Nephron progenitor cell (in vitro differentiated cells): ENCODE measurements around the gene PGLYRP4.

Source experiments
- DNase-seq: peaks from one replicate; pipeline ENCODE4 v3.0.0; 2021
- H3K27ac Mint-ChIP-seq: 2 replicates; pipeline ENCODE4 v1.8.0; 2021; ENCODE audit warnings: mild to moderate bottlenecking, moderate library complexity, mixed read lengths
- H3K27me3 Mint-ChIP-seq: 2 replicates; pipeline ENCODE4 v1.8.0; 2021; ENCODE audit warnings: mild to moderate bottlenecking, low read depth, mixed read lengths; ENCODE audit not compliant: poor library complexity
- H3K36me3 Mint-ChIP-seq: 2 replicates; pipeline ENCODE4 v1.8.0; 2021; ENCODE audit warnings: low read depth, mixed read lengths
- H3K4me1 Mint-ChIP-seq: 2 replicates; pipeline ENCODE4 v1.8.0; 2021; ENCODE audit warnings: mixed read lengths
- H3K4me3 Mint-ChIP-seq: 2 replicates; pipeline ENCODE4 v1.8.0; 2021; ENCODE audit warnings: mild to moderate bottlenecking, moderate library complexity, mixed read lengths
- H3K9me3 Mint-ChIP-seq: 2 replicates; pipeline ENCODE4 v1.8.0; 2021; ENCODE audit warnings: mild to moderate bottlenecking, moderate library complexity, mixed read lengths
- TF ChIP-seq, protein P1 (sequence below): fragments of 200-600 bp; sonication (generic); IDR thresholded peaks from 2 replicates; pipeline ENCODE4 v1.5.0; 2021; ENCODE audit warnings: antibody characterized with exemption

PGLYRP4 gene

DNA sequence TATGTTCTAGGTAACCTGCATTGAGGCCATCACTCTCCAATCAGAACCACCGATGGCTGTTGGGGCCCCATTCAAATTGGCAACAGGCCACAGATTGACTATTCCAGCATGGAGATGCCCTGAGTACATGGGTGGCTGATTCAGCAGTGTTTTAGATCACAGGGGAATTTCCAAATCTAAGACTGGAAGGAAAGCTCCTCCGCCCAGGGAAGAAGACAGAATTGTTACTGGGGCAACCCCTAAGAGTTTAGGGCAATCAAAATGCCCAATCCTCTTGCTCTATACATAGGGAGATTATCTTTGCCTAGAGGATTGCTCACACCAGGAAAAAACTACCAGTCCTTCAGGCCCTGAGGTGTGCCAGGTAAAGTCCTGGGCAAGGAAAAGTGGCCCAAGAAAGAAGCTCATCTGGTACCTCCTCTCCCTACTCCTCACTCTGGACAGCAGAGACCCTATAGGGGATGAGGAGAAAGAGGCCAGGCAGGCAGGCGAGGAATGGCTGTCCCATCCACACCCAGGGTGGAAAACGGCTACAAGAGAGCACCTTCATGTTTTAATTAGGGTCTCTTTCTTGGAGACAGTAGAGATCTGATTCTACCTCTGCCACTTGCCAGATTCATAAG, 36.4 kb upstream of the PGLYRP4 start:
- Mint-ChIP-seq H3K4me1 (no peaks in the 10 kb centered on the region), H3K36me3 (no peaks in the 10 kb centered on the region), H3K27me3 (peaks cover 19% of the 10 kb centered on the region), H3K9me3 (peaks cover 23% of the 10 kb centered on the region), H3K4me3 (no peak overlapping the region), H3K27ac (no peak overlapping the region)
- DNase-seq = no peak
- TF ChIP-seq, protein P1, sequence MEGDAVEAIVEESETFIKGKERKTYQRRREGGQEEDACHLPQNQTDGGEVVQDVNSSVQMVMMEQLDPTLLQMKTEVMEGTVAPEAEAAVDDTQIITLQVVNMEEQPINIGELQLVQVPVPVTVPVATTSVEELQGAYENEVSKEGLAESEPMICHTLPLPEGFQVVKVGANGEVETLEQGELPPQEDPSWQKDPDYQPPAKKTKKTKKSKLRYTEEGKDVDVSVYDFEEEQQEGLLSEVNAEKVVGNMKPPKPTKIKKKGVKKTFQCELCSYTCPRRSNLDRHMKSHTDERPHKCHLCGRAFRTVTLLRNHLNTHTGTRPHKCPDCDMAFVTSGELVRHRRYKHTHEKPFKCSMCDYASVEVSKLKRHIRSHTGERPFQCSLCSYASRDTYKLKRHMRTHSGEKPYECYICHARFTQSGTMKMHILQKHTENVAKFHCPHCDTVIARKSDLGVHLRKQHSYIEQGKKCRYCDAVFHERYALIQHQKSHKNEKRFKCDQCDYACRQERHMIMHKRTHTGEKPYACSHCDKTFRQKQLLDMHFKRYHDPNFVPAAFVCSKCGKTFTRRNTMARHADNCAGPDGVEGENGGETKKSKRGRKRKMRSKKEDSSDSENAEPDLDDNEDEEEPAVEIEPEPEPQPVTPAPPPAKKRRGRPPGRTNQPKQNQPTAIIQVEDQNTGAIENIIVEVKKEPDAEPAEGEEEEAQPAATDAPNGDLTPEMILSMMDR = no peak

DNA sequence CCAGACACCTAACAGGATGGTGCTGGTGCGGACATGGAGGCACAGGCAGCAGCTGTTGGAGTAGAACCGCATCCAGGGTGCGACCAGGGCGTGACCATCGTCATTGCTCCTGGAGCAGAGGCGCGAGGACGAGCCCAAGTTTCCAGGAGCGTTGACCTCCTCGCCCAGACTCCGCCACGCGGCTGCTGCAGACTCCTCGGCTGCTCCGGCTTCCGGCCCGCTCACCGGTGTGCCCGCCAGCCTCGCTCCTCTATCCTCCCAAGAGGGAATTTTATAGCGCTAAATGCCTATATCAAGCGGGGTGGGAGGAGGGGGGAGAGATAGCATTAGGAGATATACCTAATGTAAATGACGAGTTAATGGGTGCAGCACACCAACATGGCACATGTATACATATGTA, 32.1 kb upstream of the PGLYRP4 start:
- peaks cover 21% of the 10 kb centered on the region for H3K27me3 Mint-ChIP-seq
- DNase-seq = no peak
- H3K27ac Mint-ChIP-seq = no peak overlapping the region
- H3K4me1 Mint-ChIP-seq = no peaks in the 10 kb centered on the region
- TF ChIP-seq, protein P1 = no peak
- H3K36me3 Mint-ChIP-seq = no peaks in the 10 kb centered on the region
- H3K4me3 Mint-ChIP-seq = no peak overlapping the region
- peaks cover 43% of the 10 kb centered on the region for H3K9me3 Mint-ChIP-seq

DNA sequence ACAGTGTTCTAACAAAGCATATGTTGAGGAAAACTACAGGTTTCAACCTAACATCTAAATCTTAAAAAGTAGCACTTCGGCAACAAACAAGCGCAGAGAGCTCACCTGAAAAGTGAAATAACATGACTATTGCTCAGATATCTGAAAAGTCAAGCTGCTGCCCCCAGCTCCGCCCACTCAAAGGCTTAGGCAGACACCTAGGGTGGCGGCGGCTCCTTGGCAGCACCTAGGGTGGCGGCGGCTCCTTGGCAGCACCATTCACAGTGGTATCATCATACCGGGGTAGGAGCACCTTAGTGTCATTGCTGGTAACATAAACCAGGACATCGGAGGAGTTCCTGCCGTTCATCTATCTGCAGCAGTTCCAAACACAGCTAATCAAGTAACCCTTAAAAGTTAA, 30.9 kb upstream of the PGLYRP4 start:
- no peak overlapping the region for H3K4me3 Mint-ChIP-seq
- H3K27me3 Mint-ChIP-seq = peaks cover 24% of the 10 kb centered on the region
- DNase-seq = no peak

DNA sequence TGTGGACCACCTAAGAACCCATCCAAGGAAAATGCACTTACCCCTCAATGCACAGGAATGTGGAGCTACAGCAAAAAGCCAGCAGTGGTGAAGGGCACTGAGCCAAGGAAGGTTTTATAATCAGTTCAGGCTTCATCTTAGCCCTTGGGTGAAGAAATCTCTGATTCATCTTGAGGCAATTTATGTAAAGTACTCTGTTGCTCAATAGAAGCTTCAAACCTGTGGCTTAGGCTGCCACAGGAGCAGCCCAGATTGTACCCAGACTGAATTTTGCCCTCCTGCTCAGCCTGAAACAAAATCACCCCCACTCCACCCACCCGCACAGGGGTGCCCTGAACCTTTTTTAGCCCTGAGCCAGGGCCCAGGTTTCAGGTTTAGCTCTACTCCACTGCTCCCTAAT, 26.9 kb upstream of the PGLYRP4 start, which contains the start of gene S100A12:
Gene S100A12, minus strand, starts transcription at position 111 of the 400 bp plus-strand sequence. CDS start 1,029 bp downstream, outside the sequence.
- Mint-ChIP-seq H3K4me3 (no peak within 1 kb of the TSS), H3K27me3 (peaks cover 17% of the 10 kb centered on the region), H3K9me3 (peaks cover 21% of the 10 kb centered on the region), H3K27ac (no peak within 1 kb of the TSS), H3K4me1 (no peaks in the 10 kb centered on the region), H3K36me3 (no peaks in the 10 kb centered on the region)
- TF ChIP-seq, protein P1 = no peak
- DNase-seq = no peak

More for the DNA sequence above, 30.9 kb upstream of the PGLYRP4 start:
- Mint-ChIP-seq H3K4me1 (no peaks in the 10 kb centered on the region), H3K9me3 (peaks cover 44% of the 10 kb centered on the region), H3K36me3 (no peaks in the 10 kb centered on the region), H3K27ac (no peak overlapping the region)
- TF ChIP-seq, protein P1 = no peak

DNA sequence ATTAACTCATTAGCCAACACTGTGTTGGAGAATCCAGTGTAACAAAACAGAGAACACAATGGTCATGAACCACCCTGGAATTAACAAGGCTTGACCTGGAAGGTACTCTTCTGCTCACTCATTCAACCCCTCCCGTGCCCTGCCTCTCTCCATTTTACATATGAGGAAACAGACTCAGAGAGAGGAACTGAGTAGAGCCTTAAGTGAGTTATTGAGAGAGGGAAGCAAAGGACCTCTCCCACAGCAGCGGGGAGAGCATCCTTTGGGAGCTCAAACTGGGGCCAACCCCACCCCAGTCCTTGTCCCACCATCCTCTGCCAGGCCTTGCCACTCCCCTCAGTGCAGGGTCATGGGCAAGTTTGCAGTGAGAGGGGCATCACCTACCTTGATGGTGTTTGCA, 25.4 kb upstream of the PGLYRP4 start:
- TF ChIP-seq, protein P1 = no peak
- no peak for DNase-seq
- Mint-ChIP-seq H3K4me3 (no peak overlapping the region), H3K9me3 (peaks cover 17% of the 10 kb centered on the region), H3K36me3 (no peaks in the 10 kb centered on the region), H3K27me3 (peaks cover 20% of the 10 kb centered on the region), H3K27ac (no peak overlapping the region), H3K4me1 (no peaks in the 10 kb centered on the region)

DNA sequence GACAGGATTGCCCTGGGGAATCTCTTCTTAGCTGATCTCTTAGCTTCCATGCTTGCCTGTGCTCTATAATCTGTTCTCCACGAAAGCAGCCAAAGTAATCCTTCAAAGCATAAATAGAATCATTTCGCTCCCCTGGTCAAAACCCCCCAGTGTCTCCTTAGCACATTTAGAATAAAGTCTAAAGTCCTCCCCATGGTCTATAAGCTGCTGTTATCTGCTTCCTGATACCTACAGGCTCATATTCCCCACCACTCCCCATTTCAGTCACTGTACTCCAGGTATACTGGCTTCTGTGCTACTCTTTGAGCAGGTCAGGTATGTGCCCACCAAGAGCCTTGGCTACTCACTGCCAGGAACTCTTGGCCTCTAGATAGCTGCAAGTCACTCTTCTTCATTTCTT, 23.9 kb upstream of the PGLYRP4 start:
- Mint-ChIP-seq H3K36me3 (no peaks in the 10 kb centered on the region), H3K27ac (no peak overlapping the region), H3K4me1 (no peaks in the 10 kb centered on the region), H3K4me3 (no peak overlapping the region), H3K27me3 (peaks cover 18% of the 10 kb centered on the region), H3K9me3 (peaks cover 13% of the 10 kb centered on the region)
- TF ChIP-seq, protein P1 = no peak
- DNase-seq = no peak
